Measurements from ENCODE around the gene PRDX6. TPM values are rescaled to one million over a fixed set of nuclear protein-coding genes. Genes with fewer than 3 reads are reported as not detected.

PRDX6 gene
- total and polyA plus RNA-seq, 10 of the 15 experiments (the other 5 are each of a cell fraction or from before 2014, with no cell fraction given): 70.7 to 230 (median 138) TPM

DNA sequence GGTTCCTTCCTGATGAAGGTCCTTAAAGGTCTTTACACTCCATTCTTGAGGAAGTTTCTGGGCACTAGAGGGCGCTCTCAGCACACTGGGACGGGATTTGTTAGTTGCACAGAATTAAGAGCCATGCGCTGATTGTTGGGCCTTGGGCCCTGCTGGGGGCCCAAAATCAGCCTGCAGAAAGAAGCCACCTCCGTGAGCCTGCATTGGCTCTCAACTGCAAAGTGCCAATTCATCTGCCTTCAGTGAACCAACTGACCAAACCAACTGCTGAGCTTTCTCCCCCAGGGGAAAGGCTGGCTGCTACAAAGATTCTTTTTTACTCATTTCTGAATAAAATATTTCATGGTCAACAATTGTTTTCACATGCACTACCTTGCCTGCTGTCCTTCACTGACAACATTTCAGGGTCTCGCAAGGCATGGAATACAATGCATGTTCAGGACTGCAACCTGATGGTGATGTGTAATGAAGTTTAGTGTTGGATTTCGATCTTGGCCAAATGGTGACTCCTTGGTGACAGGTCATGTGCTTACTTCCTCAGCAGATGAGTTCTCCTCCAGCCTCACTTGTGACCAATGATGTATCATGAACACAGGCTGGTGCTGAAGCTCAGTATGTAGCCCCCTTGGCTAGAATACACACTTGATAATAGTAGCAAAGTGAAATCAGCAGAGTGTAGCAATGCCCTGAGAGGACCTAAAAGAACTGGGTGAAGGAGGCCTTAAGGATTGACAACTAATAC lies 45.7 kb upstream of the PRDX6 start (continued):
- TF ChIP-seq, protein P1, sequence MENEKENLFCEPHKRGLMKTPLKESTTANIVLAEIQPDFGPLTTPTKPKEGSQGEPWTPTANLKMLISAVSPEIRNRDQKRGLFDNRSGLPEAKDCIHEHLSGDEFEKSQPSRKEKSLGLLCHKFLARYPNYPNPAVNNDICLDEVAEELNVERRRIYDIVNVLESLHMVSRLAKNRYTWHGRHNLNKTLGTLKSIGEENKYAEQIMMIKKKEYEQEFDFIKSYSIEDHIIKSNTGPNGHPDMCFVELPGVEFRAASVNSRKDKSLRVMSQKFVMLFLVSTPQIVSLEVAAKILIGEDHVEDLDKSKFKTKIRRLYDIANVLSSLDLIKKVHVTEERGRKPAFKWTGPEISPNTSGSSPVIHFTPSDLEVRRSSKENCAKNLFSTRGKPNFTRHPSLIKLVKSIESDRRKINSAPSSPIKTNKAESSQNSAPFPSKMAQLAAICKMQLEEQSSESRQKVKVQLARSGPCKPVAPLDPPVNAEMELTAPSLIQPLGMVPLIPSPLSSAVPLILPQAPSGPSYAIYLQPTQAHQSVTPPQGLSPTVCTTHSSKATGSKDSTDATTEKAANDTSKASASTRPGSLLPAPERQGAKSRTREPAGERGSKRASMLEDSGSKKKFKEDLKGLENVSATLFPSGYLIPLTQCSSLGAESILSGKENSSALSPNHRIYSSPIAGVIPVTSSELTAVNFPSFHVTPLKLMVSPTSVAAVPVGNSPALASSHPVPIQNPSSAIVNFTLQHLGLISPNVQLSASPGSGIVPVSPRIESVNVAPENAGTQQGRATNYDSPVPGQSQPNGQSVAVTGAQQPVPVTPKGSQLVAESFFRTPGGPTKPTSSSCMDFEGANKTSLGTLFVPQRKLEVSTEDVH (IDR thresholded peaks at IDR 0.05; ENCODE audit: low read depth, partially characterized antibody): no peak
- no peak for TF ChIP-seq MTA3 (IDR thresholded peaks at IDR 0.05; ENCODE audit: borderline replicate concordance, low read length)
- no peak for TF ChIP-seq STAT3 (IDR thresholded peaks at IDR 0.05; ENCODE audit: low read depth, low read length)
- no peak for TF ChIP-seq BMI1 (IDR thresholded peaks at IDR 0.05; ENCODE audit: borderline replicate concordance)
- TF ChIP-seq SMARCA5 (IDR thresholded peaks at IDR 0.05): peak; percentile 37; the same call in 1 of the 2 replicates
- TF ChIP-seq, protein P2, sequence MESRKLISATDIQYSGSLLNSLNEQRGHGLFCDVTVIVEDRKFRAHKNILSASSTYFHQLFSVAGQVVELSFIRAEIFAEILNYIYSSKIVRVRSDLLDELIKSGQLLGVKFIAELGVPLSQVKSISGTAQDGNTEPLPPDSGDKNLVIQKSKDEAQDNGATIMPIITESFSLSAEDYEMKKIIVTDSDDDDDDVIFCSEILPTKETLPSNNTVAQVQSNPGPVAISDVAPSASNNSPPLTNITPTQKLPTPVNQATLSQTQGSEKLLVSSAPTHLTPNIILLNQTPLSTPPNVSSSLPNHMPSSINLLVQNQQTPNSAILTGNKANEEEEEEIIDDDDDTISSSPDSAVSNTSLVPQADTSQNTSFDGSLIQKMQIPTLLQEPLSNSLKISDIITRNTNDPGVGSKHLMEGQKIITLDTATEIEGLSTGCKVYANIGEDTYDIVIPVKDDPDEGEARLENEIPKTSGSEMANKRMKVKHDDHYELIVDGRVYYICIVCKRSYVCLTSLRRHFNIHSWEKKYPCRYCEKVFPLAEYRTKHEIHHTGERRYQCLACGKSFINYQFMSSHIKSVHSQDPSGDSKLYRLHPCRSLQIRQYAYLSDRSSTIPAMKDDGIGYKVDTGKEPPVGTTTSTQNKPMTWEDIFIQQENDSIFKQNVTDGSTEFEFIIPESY (IDR thresholded peaks at IDR 0.05): no peak
- peak; percentile 33; the same call in 1 of the 2 replicates for TF ChIP-seq FOXM1 (IDR thresholded peaks at IDR 0.05; ENCODE audit: low read depth, low read length)
- no peak for TF ChIP-seq JUNB (IDR thresholded peaks at IDR 0.05)
- no peak for TF ChIP-seq ASH2L (IDR thresholded peaks at IDR 0.05; ENCODE audit: borderline replicate concordance, low read depth)
- no peak for TF ChIP-seq TCF3 (IDR thresholded peaks at IDR 0.05; ENCODE audit: borderline replicate concordance, insufficient read depth, low read depth, low read length)
- no peak for TF ChIP-seq KDM1A (IDR thresholded peaks at IDR 0.05; ENCODE audit: borderline replicate concordance)
- TF ChIP-seq STAT1 (conservative IDR thresholded peaks at IDR 0.05): no peak
- no peak for TF ChIP-seq ZZZ3 (IDR thresholded peaks at IDR 0.05; ENCODE audit: control insufficient read depth, insufficient read length, low read depth)
- TF ChIP-seq RBBP5 (conservative IDR thresholded peaks at IDR 0.05): no peak
- no peak for TF ChIP-seq RB1 (IDR thresholded peaks at IDR 0.05; ENCODE audit: borderline replicate concordance)
- TF ChIP-seq RAD21 (IDR thresholded peaks at IDR 0.05; ENCODE audit: insufficient read depth, low read depth, low read length): peak; percentile 98
- TF ChIP-seq CEBPB (IDR thresholded peaks at IDR 0.05; ENCODE audit: borderline replicate concordance in 1 of 2, low read depth in 2 of 2, low read length in 2 of 2): no peak
- TF ChIP-seq FOS (IDR thresholded peaks at IDR 0.05; ENCODE audit: borderline replicate concordance, extremely low read depth, insufficient read length): no peak
- TF ChIP-seq, protein P3, sequence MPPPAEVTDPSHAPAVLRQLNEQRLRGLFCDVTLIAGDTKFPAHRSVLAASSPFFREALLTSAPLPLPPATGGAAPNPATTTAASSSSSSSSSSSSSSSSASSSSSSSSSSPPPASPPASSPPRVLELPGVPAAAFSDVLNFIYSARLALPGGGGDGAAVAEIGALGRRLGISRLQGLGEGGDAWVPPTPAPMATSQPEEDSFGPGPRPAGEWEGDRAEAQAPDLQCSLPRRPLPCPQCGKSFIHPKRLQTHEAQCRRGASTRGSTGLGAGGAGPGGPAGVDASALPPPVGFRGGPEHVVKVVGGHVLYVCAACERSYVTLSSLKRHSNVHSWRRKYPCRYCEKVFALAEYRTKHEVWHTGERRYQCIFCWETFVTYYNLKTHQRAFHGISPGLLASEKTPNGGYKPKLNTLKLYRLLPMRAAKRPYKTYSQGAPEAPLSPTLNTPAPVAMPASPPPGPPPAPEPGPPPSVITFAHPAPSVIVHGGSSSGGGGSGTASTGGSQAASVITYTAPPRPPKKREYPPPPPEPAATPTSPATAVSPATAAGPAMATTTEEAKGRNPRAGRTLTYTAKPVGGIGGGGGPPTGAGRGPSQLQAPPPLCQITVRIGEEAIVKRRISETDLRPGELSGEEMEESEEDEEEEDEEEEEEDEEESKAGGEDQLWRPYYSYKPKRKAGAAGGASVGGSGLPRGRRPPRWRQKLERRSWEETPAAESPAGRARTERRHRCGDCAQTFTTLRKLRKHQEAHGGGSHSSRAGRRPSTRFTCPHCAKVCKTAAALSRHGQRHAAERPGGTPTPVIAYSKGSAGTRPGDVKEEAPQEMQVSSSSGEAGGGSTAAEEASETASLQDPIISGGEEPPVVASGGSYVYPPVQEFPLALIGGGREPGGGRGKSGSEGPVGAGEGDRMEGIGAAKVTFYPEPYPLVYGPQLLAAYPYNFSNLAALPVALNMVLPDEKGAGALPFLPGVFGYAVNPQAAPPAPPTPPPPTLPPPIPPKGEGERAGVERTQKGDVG (CRISPR knock-in tag; IDR thresholded peaks at IDR 0.05): no peak
- TF ChIP-seq CHD4 (IDR thresholded peaks at IDR 0.05): no peak
- TF ChIP-seq, protein P4, sequence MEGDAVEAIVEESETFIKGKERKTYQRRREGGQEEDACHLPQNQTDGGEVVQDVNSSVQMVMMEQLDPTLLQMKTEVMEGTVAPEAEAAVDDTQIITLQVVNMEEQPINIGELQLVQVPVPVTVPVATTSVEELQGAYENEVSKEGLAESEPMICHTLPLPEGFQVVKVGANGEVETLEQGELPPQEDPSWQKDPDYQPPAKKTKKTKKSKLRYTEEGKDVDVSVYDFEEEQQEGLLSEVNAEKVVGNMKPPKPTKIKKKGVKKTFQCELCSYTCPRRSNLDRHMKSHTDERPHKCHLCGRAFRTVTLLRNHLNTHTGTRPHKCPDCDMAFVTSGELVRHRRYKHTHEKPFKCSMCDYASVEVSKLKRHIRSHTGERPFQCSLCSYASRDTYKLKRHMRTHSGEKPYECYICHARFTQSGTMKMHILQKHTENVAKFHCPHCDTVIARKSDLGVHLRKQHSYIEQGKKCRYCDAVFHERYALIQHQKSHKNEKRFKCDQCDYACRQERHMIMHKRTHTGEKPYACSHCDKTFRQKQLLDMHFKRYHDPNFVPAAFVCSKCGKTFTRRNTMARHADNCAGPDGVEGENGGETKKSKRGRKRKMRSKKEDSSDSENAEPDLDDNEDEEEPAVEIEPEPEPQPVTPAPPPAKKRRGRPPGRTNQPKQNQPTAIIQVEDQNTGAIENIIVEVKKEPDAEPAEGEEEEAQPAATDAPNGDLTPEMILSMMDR (IDR thresholded peaks at IDR 0.05 in 2 of 3, conservative IDR thresholded peaks at IDR 0.05 in 1 of 3; ENCODE audit: control insufficient read depth in 2 of 3, extremely low read depth in 1 of 3, insufficient read depth in 1 of 3, low read depth in 3 of 3, low read length in 3 of 3): peak; percentile 84 to 94 (median 86)
